ENCODE data around the gene TLE6. TPM values are rescaled to one million over a fixed set of nuclear protein-coding genes. Genes with fewer than 3 reads are reported as not detected.

TLE6 gene
- polyA plus RNA-seq, 1 experiment = 0.26 TPM

DNA sequence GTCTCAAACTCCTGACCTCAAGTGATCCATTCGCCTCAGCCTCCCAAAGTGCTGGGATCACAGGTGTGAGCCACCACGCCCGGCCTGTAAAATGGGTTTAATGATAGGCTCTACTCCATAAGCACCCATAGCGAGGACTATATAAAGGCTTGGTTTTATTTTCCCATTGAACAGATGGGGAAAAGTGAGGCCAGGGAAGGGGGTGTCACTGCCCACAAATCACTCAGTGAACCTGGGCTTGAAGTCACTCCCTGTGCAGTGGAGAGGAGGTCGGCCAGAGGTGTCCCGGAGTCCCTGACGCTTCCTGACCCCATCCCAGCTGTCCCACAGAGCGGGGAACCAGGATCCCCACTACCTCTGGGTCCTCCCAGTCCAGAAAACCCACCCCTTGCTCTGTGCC, 36.8 kb downstream of the TLE6 start:
- TF ChIP-seq, protein P1, sequence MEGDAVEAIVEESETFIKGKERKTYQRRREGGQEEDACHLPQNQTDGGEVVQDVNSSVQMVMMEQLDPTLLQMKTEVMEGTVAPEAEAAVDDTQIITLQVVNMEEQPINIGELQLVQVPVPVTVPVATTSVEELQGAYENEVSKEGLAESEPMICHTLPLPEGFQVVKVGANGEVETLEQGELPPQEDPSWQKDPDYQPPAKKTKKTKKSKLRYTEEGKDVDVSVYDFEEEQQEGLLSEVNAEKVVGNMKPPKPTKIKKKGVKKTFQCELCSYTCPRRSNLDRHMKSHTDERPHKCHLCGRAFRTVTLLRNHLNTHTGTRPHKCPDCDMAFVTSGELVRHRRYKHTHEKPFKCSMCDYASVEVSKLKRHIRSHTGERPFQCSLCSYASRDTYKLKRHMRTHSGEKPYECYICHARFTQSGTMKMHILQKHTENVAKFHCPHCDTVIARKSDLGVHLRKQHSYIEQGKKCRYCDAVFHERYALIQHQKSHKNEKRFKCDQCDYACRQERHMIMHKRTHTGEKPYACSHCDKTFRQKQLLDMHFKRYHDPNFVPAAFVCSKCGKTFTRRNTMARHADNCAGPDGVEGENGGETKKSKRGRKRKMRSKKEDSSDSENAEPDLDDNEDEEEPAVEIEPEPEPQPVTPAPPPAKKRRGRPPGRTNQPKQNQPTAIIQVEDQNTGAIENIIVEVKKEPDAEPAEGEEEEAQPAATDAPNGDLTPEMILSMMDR (IDR thresholded peaks at IDR 0.05; ENCODE audit: insufficient read depth, low read depth, low read length) = no peak
- Histone ChIP-seq H3K4me3 (ENCODE audit: low read depth, low read length) (no peak overlapping the region), H3K36me3 (ENCODE audit: control insufficient read depth, insufficient read depth, low read length) (no peaks in the 10 kb centered on the region), H3K27me3 (ENCODE audit: control insufficient read depth, insufficient read depth, low read length) (no peaks in the 10 kb centered on the region; the same call in none of the 2 replicates)
- POLR2A ChIA-PET = no interaction called here
- no peak for DNase-seq (ENCODE audit: low read depth)
- CTCF ChIA-PET = no interaction called here

DNA sequence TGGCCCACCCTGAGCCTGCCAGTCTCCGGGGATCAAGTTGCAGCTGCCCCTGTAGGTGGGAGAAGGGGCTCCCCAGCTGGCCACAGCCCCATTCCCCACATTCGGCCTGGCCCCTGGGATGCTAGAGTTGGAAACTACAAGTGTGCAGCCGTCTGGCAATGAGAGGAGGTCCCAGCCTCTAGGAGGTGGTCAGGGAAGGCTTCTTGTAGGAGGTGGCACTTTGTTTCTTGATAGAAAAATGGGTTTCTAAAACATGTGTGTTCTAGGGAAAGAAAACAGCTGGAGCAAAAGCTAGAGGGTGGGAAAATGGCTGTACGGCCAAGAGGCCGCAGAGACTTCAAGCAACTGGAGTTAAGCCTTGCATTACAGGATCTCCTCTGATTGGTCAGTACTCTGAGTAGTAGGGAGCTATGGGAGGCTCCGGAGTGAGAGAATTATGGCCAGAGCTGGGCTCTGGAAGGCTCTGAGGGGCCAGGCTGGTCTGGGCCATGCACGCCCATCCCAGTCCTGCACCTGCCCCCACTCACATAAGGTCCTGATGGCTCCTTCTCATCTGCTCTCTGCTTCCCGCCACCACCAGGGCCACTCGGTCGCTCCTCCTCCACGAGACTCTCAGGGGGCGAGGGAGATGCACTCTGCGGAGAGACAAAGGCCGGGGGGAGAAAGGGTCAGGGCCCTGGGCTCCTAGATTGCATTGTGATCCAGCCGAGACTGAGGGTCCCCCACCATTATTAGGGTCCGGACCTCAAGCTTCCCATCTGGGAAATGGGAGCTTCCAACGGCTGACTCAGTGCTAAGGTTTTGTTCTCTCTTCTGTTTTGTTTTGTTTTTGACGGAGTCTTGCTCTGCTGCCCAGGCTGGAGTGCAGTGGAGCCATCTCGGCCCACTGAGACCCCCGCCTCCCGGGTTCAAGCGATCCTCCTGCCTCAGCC, 38.0 kb downstream of the TLE6 start:
- ChIA-PET POLR2A (no interaction called here), CTCF (no interaction called here)
- H3K36me3 ChIP-seq (ENCODE audit: control insufficient read depth, insufficient read depth, low read length) = no peaks in the 10 kb centered on the region
- TF ChIP-seq, protein P1 (IDR thresholded peaks at IDR 0.05; ENCODE audit: insufficient read depth, low read depth, low read length) = no peak
- DNase-seq (ENCODE audit: low read depth) = no peak
- no peak overlapping the region for H3K4me3 ChIP-seq (ENCODE audit: low read depth, low read length)
- H3K27me3 ChIP-seq (ENCODE audit: control insufficient read depth, insufficient read depth, low read length) = no peaks in the 10 kb centered on the region; the same call in none of the 2 replicates

DNA sequence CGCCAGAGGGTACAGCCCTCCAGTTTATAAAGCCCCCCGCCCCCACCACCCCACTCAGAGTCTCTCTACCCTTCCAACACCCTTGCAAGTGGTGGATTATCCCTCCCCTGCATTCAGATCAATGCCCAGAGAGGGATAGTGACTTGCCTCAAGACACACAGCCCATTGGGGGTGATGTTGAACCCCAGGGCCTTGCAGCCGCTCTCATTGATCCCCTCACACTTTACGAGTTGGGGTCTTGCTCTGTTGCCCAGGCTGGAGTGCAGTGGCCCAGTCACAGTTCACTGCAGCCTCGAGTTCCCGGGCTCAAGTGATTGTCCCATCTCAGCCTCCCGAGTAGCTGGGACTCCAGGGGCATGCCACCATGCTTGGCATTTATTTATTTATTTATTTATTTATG, 40.6 kb downstream of the TLE6 start:
- no peak overlapping the region for H3K4me3 ChIP-seq (ENCODE audit: low read depth, low read length)
- TF ChIP-seq, protein P1 (IDR thresholded peaks at IDR 0.05; ENCODE audit: insufficient read depth, low read depth, low read length) = no peak
- H3K36me3 ChIP-seq (ENCODE audit: control insufficient read depth, insufficient read depth, low read length) = no peaks in the 10 kb centered on the region
- no peak for DNase-seq (ENCODE audit: low read depth)
- ChIA-PET POLR2A (no interaction called here), CTCF (interaction anchor here (1.4 kb wide), 1 partner anchor 10 kb away, joined by 3 read pairs; no protein-coding TSS in a partner anchor)
- no peaks in the 10 kb centered on the region; the same call in 1 of the 2 replicates for H3K27me3 ChIP-seq (ENCODE audit: control insufficient read depth, insufficient read depth, low read length)

DNA sequence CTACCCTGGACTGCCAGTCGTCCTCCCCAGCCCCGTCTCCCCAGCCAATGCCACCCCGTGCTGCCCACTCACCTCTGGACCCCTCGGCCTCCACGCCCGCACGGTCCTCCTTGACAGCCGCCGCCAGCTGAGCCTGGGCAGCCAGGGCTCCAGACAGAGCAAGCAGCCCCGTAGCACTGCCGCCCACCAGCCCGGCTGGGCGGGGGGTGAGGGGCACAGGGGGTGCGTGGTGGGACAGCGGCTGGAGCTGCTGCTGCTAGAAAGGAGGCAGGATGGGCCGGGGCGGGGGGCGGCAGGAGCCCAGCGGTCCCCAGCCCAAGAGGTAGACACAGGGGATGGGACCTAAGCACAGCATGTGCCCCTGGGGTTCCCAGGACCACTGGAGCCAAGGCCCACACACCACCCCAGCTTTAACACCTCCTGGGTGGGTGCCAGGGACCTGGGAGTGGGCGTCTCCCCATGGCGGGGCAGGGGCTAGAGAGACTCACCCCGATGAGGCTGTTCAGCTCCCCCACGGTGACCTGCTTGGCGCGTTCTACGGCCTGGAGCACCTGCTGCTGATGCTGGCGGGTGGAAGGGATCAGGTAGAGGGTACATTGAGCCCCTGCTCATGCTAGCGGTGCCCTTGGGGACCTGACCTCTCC, 42.0 kb downstream of the TLE6 start:
- no peak for DNase-seq (ENCODE audit: low read depth)
- Histone ChIP-seq H3K36me3 (ENCODE audit: control insufficient read depth, insufficient read depth, low read length) (no peaks in the 10 kb centered on the region), H3K27me3 (ENCODE audit: control insufficient read depth, insufficient read depth, low read length) (no peaks in the 10 kb centered on the region; the same call in 1 of the 2 replicates), H3K4me3 (ENCODE audit: low read depth, low read length) (no peak overlapping the region)
- TF ChIP-seq, protein P1 (IDR thresholded peaks at IDR 0.05; ENCODE audit: insufficient read depth, low read depth, low read length) = no peak
- CTCF ChIA-PET = no interaction called here
- POLR2A ChIA-PET = no interaction called here

DNA sequence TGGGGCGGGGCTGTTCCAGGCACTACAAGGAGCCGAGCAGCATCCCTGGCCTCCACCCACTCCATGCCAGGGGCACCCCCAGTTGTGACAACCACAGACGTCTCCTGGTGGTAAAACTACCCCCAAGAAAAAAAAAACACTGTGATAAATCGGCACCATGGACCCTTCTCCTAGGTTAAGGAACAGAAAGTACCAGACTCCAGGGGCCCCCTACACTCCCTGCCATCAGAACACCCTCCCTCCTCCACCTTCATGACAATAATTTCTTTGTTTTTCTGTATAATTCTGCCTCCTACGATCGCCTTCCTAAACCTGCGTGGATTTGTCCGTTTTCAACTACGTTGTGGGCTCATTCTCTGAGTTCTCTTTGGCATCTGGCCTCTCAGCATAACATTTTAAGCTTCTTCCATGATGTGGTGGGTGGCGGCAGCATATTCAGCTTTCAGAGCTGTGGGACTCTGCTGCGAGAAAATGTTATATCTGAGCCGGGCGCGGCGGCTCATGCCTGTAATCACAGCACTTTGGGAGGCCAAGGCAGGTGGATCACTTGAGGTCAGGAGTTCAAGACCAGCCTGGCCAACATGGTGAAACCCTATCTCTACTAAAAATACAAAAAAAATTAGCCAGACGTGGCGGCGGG, 43.1 kb downstream of the TLE6 start:
- CTCF ChIA-PET = interaction anchor here (0.7 kb wide), 1 partner anchor 159 kb away, joined by 3 read pairs; no protein-coding TSS in a partner anchor
- Histone ChIP-seq H3K36me3 (ENCODE audit: control insufficient read depth, insufficient read depth, low read length) (no peaks in the 10 kb centered on the region), H3K27me3 (ENCODE audit: control insufficient read depth, insufficient read depth, low read length) (peaks cover 5% of the 10 kb centered on the region), H3K4me3 (ENCODE audit: low read depth, low read length) (no peak overlapping the region)
- no peak for DNase-seq (ENCODE audit: low read depth)
- POLR2A ChIA-PET = no interaction called here
- TF ChIP-seq, protein P1 (IDR thresholded peaks at IDR 0.05; ENCODE audit: insufficient read depth, low read depth, low read length) = no peak
